Loucy (cell line): Measurements from ENCODE around the gene DHX29.

Source experiments
- EZH2phosphoT487 ChIP-seq: fragments of 200-600 bp; IDR thresholded peaks from 2 replicates; pipeline ENCODE4 v1.6.1; 2018; ENCODE audit warnings: antibody characterized with exemption, mild to moderate bottlenecking, moderate library complexity, borderline replicate concordance
- TF ChIP-seq, protein P1 (sequence below): fragments of 200-600 bp; sonication (generic); conservative IDR thresholded peaks from 2 replicates; pipeline ENCODE4 v1.5.1; 2014; ENCODE audit warnings: mild to moderate bottlenecking, antibody characterized with exemption, low read length

- TF ChIP-seq, protein P1, sequence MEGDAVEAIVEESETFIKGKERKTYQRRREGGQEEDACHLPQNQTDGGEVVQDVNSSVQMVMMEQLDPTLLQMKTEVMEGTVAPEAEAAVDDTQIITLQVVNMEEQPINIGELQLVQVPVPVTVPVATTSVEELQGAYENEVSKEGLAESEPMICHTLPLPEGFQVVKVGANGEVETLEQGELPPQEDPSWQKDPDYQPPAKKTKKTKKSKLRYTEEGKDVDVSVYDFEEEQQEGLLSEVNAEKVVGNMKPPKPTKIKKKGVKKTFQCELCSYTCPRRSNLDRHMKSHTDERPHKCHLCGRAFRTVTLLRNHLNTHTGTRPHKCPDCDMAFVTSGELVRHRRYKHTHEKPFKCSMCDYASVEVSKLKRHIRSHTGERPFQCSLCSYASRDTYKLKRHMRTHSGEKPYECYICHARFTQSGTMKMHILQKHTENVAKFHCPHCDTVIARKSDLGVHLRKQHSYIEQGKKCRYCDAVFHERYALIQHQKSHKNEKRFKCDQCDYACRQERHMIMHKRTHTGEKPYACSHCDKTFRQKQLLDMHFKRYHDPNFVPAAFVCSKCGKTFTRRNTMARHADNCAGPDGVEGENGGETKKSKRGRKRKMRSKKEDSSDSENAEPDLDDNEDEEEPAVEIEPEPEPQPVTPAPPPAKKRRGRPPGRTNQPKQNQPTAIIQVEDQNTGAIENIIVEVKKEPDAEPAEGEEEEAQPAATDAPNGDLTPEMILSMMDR = no peak
- no peak for TF ChIP-seq EZH2phosphoT487
Measured at GRCh38 chr5:55219770-55220169, 87.7 kb downstream of the DHX29 start.
